GM21367 (cell line): ENCODE results near the gene MAP1S.
A peak's percentile ranks its signal among the peaks of the same experiment; 100 is the strongest.

Experiments
- ATAC-seq: cut with Tn5 transposase; IDR thresholded peaks from one replicate; pipeline ENCODE4 v1.9.1; 2021; ENCODE audit not compliant: unreplicated experiment

The MAP1S gene

GRCh38 chr19:17718947-17719711 lies at the start of gene MAP1S:
Gene MAP1S, plus strand, starts transcription at chr19:17719480. Its CDS starts 23 bp downstream, at chr19:17719503.
- peak; percentile 72 for ATAC-seq

GRCh38 chr19:17671906-17672305 lies 47.4 kb upstream of the MAP1S start:
- no peak for ATAC-seq

- no peak for ATAC-seq
Measured at GRCh38 chr19:17673937-17674799, 45.1 kb upstream of the MAP1S start.

- no peak for ATAC-seq
Measured at GRCh38 chr19:17676295-17676694, 43.0 kb upstream of the MAP1S start.

GRCh38 chr19:17677002-17677401 lies 42.3 kb upstream of the MAP1S start:
- ATAC-seq: no peak

GRCh38 chr19:17678836-17679235 lies 40.4 kb upstream of the MAP1S start:
- ATAC-seq: no peak

GRCh38 chr19:17679526-17680229 lies 39.6 kb upstream of the MAP1S start:
- ATAC-seq: no peak

GRCh38 chr19:17680230-17680722 lies 39.0 kb upstream of the MAP1S start:
- ATAC-seq: no peak

- ATAC-seq: no peak
Measured at GRCh38 chr19:17681505-17682125, 37.7 kb upstream of the MAP1S start.

GRCh38 chr19:17682273-17682672 lies 37.0 kb upstream of the MAP1S start:
- no peak for ATAC-seq

- no peak for ATAC-seq
Measured at GRCh38 chr19:17683078-17683477, 36.2 kb upstream of the MAP1S start.

- no peak for ATAC-seq
Measured at GRCh38 chr19:17684256-17684655, 35.0 kb upstream of the MAP1S start.

- ATAC-seq: no peak
Measured at GRCh38 chr19:17685451-17686022, 33.7 kb upstream of the MAP1S start.

- no peak for ATAC-seq
Measured at GRCh38 chr19:17686023-17686521, 33.2 kb upstream of the MAP1S start.

- no peak for ATAC-seq
Measured at GRCh38 chr19:17686592-17687024, 32.7 kb upstream of the MAP1S start.

GRCh38 chr19:17687141-17687856 lies 32.0 kb upstream of the MAP1S start:
- ATAC-seq: no peak

- ATAC-seq: no peak
Measured at GRCh38 chr19:17687857-17688784, 31.2 kb upstream of the MAP1S start, which contains the start of gene UNC13A. Gene UNC13A, minus strand, starts transcription at chr19:17688354. Its CDS starts 155 bp downstream, at chr19:17688199.

GRCh38 chr19:17688853-17689595 lies 30.3 kb upstream of the MAP1S start:
- no peak for ATAC-seq
